SU-DHL-6 (cell line): ENCODE results near the gene NCDN.

ENCODE experiments used
- H2AFZ ChIP-seq: fragments of 200-600 bp; sonication (generic); 2 replicates; pipeline ENCODE4 v1.6.1; 2014; ENCODE audit warnings: low read depth, mild to moderate bottlenecking, moderate library complexity, mixed read lengths, antibody characterized with exemption, low read length; ENCODE audit not compliant: severe bottlenecking
- H3F3A ChIP-seq: fragments of 200-600 bp; shearing (Covaris generic); 2 replicates; pipeline ENCODE4 v1.6.0; 2016; ENCODE audit warnings: antibody characterized with exemption, mild to moderate bottlenecking; ENCODE audit not compliant: insufficient read depth
- H3K27ac ChIP-seq: fragments of 200-600 bp; sonication (generic); 2 replicates; pipeline ENCODE4 v1.5.1; 2016; ENCODE audit warnings: low read depth, mild to moderate bottlenecking, low read length, moderate library complexity, mixed read lengths
- H3K27me3 ChIP-seq: fragments of 200-600 bp; sonication (generic), shearing (Covaris generic); 2 replicates; pipeline ENCODE4 v1.6.0; 2014; ENCODE audit warnings: mild to moderate bottlenecking, low read length
- H3K36me3 ChIP-seq: fragments of 200-600 bp; sonication (generic); 2 replicates; pipeline ENCODE4 v1.6.1; 2014; ENCODE audit warnings: mild to moderate bottlenecking, low read length, mixed read lengths
- H3K4me2 ChIP-seq: fragments of 300-600, 200-600 bp; shearing (Covaris generic), sonication (generic); 2 replicates; pipeline ENCODE4 v1.6.0; 2014; ENCODE audit warnings: low read length, low read depth, mild to moderate bottlenecking; ENCODE audit not compliant: poor library complexity, severe bottlenecking
- H3K4me3 ChIP-seq: fragments of 200-600 bp; sonication (generic); 2 replicates; pipeline ENCODE4 v1.5.1; 2014; ENCODE audit warnings: antibody characterized with exemption, low read length, mild to moderate bottlenecking, mixed read lengths; ENCODE audit not compliant: insufficient read depth, poor library complexity, severe bottlenecking
- H3K79me2 ChIP-seq: fragments of 200-600 bp; sonication (generic); 2 replicates; pipeline ENCODE4 v1.6.1; 2014; ENCODE audit warnings: mild to moderate bottlenecking, low read length, moderate library complexity; ENCODE audit not compliant: insufficient read depth
- H3K9ac ChIP-seq: fragments of 200-600 bp; sonication (generic); 2 replicates; pipeline ENCODE4 v1.7.0; 2014; ENCODE audit warnings: mild to moderate bottlenecking, low read length
- H3K9me2 ChIP-seq: fragments of 200-600 bp; sonication (generic); replicated peaks from 2 replicates; pipeline ENCODE4 v1.6.1; 2014; ENCODE audit warnings: low read length; ENCODE audit not compliant: insufficient read depth
- H3K9me3 ChIP-seq: fragments of 200-600 bp; sonication (generic); 2 replicates; pipeline ENCODE4 v1.6.1; 2014; ENCODE audit warnings: low read length, mixed read lengths; ENCODE audit not compliant: insufficient read depth
- H4K20me1 ChIP-seq: fragments of 200-600 bp; sonication (generic); 2 replicates; pipeline ENCODE4 v1.6.1; 2014; ENCODE audit warnings: low read depth, mild to moderate bottlenecking, antibody characterized with exemption, low read length, moderate library complexity, mixed read lengths
- CTCF ChIP-seq: fragments of 200-600 bp; sonication (generic); IDR thresholded peaks from one replicate; pipeline ENCODE4 v1.5.1; 2017; ENCODE audit warnings: antibody characterized with exemption, mild to moderate bottlenecking, low read length, moderate library complexity; ENCODE audit not compliant: insufficient read depth, poor library complexity, severe bottlenecking
- EZH2phosphoT487 ChIP-seq: fragments of 200-600 bp; sonication (generic), shearing (Covaris generic); conservative IDR thresholded peaks from 2 replicates; pipeline ENCODE4 v1.6.1; 2018; ENCODE audit warnings: mild to moderate bottlenecking, antibody characterized with exemption, low read length, moderate library complexity, mixed read lengths

NCDN gene

GRCh38 chr1:35572296-35572695 is 14.7 kb downstream of the NCDN start:
- Histone ChIP-seq H3F3A (no peaks in the 10 kb centered on the region), H2AFZ (no peak overlapping the region), H3K9me3 (no peaks in the 10 kb centered on the region), H3K36me3 (no peaks in the 10 kb centered on the region), H3K79me2 (no peaks in the 10 kb centered on the region), H3K4me3 (no peak overlapping the region), H3K27ac (no peak overlapping the region), H3K27me3 (no peaks in the 10 kb centered on the region), H3K4me2 (no peak overlapping the region), H4K20me1 (no peaks in the 10 kb centered on the region), H3K9me2 (no peaks in the 10 kb centered on the region), H3K9ac (no peak overlapping the region)
- TF ChIP-seq EZH2phosphoT487, result no peak
- no peak for TF ChIP-seq CTCF

- Histone ChIP-seq H3K9me2 (no peaks in the 10 kb centered on the region), H3F3A (no peaks in the 10 kb centered on the region), H3K79me2 (no peaks in the 10 kb centered on the region), H3K9me3 (no peaks in the 10 kb centered on the region), H4K20me1 (no peaks in the 10 kb centered on the region), H2AFZ (no peak within 1 kb of the TSS), H3K36me3 (no peaks in the 10 kb centered on the region), H3K4me2 (no peak within 1 kb of the TSS), H3K27me3 (no peaks in the 10 kb centered on the region), H3K27ac (no peak within 1 kb of the TSS), H3K4me3 (no peak within 1 kb of the TSS), H3K9ac (no peak within 1 kb of the TSS)
- TF ChIP-seq CTCF (no peak), EZH2phosphoT487 (no peak)
Observed at GRCh38 chr1:35573198-35574124, 15.9 kb downstream of the NCDN start, which contains the start of gene TFAP2E. Gene TFAP2E, plus strand, starts transcription at chr1:35573314. Its CDS starts 264 bp downstream, at chr1:35573578.

- H3K9me3 ChIP-seq, result no peaks in the 10 kb centered on the region
- no peaks in the 10 kb centered on the region for H3K9me2 ChIP-seq
- no peak overlapping the region for H3K9ac ChIP-seq
- H3K27ac ChIP-seq, result no peak overlapping the region
- no peaks in the 10 kb centered on the region for H3K36me3 ChIP-seq
- TF ChIP-seq EZH2phosphoT487 (no peak), CTCF (no peak)
- no peaks in the 10 kb centered on the region for H3K79me2 ChIP-seq
- no peaks in the 10 kb centered on the region for H4K20me1 ChIP-seq
- no peak overlapping the region for H3K4me3 ChIP-seq
- H3K4me2 ChIP-seq, result no peak overlapping the region
- no peaks in the 10 kb centered on the region for H3F3A ChIP-seq
- H3K27me3 ChIP-seq, result no peaks in the 10 kb centered on the region
- no peak overlapping the region for H2AFZ ChIP-seq
Observed at GRCh38 chr1:35574125-35574654, 16.6 kb downstream of the NCDN start.
